Left renal cortex interstitium (tissue), 4 donors: Measurements from ENCODE around the gene UMAD1. TPM values are rescaled to one million over a fixed set of nuclear protein-coding genes. Genes with fewer than 3 reads are reported as not detected.
A peak's percentile ranks its signal among the peaks of the same experiment; 100 is the strongest.

Experiments used
- DNase-seq, 4 donors: peaks; one replicate each; pipeline ENCODE4 v3.0.0-alpha.2; 2013; ENCODE audit warnings: low read depth in 4 of 4, low spot score in 2 of 4, missing footprints in 1 of 4
- polyA plus RNA-seq, 4 donors: library from polyadenylated mRNA; unstranded; fragments of 120-200 nt; gene quantifications; one replicate each; pipeline ENCODE4 v1.2.1, GENCODE V29; 2013; ENCODE audit not compliant: insufficient read length in 4 of 4

The UMAD1 gene
- polyA plus RNA-seq, 4 donors = 18.0 to 22.2 (median 20.2) TPM

DNA sequence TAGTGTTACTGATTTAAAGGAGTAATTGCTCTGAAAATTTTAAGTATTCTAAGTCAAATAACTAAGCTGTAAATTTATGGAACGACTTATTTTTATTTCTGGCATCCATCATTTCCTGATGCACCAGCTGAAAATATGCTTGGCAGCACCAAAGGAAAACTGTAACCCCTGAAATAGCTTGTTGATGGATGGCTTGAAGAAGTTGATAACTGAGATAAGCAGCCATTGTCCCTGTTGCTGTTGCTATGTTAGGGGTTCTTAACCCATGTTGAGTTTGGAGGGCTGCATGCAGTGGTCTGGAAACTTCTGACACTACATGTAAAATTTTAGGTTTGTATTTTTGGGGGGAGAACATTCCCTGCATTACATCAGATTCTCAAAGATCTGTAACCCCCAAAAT is 47.2 kb downstream of the UMAD1 start:
- DNase-seq = no peak

DNA sequence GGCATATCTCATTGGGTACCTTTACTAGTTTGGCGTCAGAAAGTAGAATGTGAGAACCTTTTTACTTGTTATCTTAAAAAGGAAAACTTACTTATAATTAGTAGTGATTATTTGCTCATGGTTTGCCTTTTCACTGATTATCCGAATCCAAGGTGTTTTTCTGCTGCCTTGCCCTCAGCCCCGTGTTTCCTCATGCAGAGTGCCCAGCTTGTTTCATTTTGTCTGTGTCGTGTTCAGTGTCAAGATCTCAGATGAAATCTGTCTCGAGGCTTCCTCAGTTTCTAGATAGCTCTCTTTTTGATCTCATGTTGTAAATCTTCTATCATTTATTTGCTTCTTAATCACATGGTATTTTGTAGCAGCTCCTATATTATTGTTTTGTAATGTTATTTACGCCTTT is 47.8 kb downstream of the UMAD1 start:
- no peak for DNase-seq

DNA sequence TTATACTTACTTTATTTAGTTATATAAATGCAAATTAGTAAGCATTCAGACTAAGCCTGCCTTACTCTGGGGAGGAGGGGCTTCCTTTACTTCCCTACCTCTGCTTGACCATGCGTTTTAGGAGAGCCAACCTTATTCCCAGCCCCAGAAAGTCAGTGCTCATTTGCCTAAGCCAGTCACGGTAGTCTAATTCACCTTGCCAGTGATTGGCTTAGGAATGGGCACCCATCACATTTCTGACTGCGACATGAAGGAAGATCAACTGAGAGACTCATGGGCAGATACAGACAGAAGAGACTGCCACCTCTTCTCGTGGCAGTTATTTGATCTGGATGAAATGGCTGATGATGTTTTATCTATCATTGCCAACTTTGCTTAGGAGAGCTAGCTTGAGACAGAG is 48.4 kb downstream of the UMAD1 start:
- no peak for DNase-seq

- DNase-seq = no peak
Observed at GRCh38 chr7:7693881-7694280, 53.3 kb downstream of the UMAD1 start.

DNA sequence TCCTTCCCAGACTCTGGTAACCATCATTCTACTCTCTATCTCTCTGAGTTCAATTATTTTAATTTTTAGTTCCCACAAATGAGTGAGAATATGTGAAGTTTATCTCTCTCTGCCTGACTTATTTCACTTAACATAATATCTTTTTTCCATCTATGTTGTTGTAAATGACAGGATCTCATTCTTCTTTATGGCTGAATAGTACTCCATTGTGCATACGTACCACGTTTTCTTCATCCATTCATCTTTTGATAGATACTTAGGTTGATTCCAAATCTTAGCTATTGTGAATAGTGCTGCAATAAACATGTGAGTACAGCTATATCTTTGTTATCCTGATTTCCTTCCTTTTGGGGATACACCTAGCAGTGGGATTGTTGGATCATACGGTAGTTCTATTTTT is 54.0 kb downstream of the UMAD1 start:
- DNase-seq = no peak

DNA sequence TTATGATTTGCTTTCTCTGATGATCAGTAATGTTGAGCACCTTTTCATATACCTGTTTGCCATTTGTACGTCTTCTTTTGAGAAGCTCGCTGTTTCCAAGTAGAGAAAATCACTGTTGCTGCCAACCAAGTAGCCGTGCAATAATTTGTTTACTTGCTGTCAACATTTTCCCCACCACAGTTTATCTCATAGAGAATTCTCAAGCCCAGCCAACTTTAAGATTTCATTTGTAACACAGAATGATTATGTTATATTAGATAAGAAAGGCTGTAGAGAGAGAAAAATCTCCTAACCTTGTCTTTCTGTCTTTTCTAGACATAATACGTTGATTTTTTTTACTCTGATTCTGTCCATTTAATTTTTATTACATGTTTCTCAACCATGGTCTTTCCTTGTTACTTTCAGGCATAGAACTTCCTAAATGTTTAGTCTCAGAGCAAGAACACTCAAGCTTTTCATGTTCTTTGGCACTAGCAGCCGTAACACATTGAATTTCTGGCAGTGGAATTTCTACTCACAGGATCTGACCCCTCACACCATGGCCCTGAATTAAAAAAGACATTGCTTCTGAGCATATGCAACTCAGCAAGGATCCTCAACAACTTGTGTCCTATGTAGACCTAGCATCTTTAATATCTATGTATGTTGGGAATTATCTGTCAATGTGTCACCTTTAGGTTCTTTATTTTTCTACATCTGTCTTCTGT is 54.7 kb downstream of the UMAD1 start:
- no peak for DNase-seq

DNA sequence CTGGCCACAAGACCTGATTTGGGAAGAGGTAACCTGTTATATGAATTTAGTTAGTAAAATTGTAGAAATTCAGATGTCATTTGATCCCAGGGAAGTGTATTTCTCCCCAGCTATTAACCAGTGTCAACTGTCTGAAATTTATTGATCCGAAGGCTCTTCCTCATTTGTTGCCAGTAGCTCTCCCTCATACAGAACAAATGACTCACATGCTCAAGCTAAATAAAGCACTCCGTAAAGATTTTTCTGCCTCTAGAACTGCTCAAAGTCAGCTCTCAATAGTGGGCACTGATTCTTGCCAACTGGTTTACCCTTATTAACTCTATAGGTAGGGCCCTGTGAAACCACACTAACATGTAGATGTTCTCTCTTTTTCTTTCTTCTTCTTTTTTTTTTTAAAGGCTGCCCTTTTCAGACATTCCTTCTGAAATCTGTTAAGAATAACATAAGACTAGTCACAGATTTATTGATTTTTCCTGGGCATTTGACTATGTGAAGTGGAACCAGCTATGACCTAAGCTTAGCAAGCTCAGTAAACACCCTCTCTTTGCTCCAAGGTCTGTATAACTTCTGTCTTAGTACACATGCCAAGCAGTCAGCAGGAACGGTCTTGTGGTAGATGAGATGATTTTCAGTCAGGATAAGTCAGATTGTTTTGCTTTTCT is 56.0 kb downstream of the UMAD1 start:
- no peak for DNase-seq

DNA sequence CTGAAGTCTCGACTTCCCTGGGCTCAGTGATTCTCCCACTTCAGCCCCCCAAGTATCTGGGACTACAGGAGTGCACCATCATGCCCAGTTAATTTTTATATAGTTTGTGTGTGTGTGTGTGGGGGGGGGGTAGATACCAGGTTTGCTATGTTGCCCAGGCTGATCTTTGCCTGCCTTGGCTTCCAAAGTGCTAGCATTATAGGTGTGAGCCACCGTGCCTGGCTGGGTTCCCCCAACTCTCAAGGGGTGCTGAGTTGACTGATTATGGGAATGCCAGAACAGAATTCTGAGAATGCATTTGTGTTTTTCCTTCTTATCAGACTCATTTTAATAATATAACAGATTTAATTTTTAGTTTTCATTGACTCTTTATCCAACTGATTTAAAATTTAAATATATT is 58.4 kb downstream of the UMAD1 start:
- DNase-seq = no peak

- DNase-seq = no peak
Observed at GRCh38 chr7:7699380-7699779, 58.8 kb downstream of the UMAD1 start.

GRCh38 chr7:7699970-7700369 is 59.4 kb downstream of the UMAD1 start:
- DNase-seq = no peak

GRCh38 chr7:7701527-7701926 is 61.0 kb downstream of the UMAD1 start:
- no peak for DNase-seq

DNA sequence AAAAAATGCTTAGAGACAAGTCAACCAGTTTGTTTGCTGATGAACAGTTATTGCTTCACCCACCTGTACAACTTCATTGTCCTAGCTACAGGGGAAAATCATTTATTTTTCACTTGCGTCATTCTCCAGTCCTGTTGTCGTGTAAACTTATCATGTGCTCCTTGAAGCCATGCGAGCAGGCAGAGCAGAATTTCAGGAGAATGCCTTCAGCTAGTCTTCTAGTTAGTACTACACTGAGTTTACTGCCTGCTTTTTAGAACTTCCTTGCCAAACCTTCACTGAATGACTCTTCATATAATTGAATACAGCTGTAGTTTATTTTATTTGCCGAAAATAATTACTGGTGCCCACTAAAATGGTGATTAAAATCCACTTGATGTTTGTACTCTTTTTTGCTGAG is 62.3 kb downstream of the UMAD1 start:
- no peak for DNase-seq

- no peak for DNase-seq
Observed at GRCh38 chr7:7703427-7703826, 62.9 kb downstream of the UMAD1 start.

DNA sequence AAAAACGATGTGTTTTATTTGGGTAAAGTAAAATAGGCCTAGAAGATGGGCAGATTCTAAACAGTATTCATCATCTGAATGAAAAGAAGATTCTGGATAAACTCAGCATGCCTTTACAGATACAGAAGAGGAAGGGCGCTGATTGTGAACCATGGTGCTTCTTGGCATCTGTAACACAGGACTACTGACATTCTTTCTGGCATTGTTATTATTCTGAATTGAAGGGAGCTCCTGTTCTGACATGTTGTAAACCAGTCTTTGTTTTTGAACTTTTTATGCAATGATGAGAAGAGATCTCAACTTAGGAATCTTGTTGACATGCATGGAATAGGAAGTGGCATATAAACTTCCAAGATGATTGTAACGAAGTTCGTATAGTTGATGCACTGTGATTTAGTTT is 64.3 kb downstream of the UMAD1 start:
- no peak for DNase-seq

DNA sequence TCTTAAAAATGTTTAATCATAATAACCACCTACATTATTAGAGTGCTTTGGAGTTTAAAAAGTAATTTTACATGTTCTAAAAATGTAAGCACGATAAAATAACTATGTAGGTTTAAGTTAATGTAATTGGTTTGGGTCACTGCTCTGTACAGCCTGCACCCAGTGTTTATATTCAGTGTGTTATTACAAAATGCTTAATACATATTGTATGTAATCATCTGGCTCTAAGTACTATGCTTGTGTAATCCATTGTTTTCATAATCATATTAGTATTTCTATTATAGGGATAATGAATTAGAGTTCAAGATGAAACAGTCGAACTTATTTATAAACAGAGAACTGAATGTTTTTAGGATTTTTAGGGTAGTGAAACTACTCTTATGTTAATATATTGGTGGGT is 64.8 kb downstream of the UMAD1 start:
- no peak for DNase-seq

GRCh38 chr7:7706101-7706511 is 65.6 kb downstream of the UMAD1 start:
- DNase-seq = no peak

GRCh38 chr7:7706556-7707172 is 66.1 kb downstream of the UMAD1 start:
- DNase-seq = no peak

GRCh38 chr7:7707246-7707645 is 66.7 kb downstream of the UMAD1 start:
- DNase-seq = no peak

GRCh38 chr7:7707806-7708205 is 67.3 kb downstream of the UMAD1 start:
- DNase-seq = peak in 1 of 4 donors; percentile 25

- DNase-seq = no peak
Observed at GRCh38 chr7:7709291-7709690, 68.7 kb downstream of the UMAD1 start.

DNA sequence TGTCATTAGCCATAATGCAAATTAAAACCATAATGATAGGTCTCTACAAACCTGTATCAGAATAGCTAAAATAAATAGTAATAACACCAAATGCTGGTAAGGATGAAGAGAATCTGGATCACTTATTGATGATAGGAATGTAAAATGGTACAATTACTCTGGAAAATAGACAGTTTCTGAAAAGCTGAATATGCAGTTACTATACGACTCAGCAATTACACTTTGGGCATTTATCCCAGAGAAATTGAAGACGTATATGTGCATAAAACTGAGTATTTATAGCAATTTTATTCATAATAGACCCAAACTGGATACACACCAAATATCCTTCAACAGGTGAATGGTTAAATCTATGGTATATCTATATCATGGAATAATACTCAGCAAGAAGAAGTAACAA is 69.9 kb downstream of the UMAD1 start:
- no peak for DNase-seq

GRCh38 chr7:7713730-7714129 is 73.2 kb downstream of the UMAD1 start:
- DNase-seq = no peak
